Measurements from ENCODE around the gene KCNK4.

Gene KCNK4

GRCh38 chr11:64331569-64332371 lies 40.7 kb downstream of the KCNK4 start:
- no peak for DNase-seq

- DNase-seq, result no peak
Observed at GRCh38 chr11:64333556-64333955, 42.5 kb downstream of the KCNK4 start.

DNA sequence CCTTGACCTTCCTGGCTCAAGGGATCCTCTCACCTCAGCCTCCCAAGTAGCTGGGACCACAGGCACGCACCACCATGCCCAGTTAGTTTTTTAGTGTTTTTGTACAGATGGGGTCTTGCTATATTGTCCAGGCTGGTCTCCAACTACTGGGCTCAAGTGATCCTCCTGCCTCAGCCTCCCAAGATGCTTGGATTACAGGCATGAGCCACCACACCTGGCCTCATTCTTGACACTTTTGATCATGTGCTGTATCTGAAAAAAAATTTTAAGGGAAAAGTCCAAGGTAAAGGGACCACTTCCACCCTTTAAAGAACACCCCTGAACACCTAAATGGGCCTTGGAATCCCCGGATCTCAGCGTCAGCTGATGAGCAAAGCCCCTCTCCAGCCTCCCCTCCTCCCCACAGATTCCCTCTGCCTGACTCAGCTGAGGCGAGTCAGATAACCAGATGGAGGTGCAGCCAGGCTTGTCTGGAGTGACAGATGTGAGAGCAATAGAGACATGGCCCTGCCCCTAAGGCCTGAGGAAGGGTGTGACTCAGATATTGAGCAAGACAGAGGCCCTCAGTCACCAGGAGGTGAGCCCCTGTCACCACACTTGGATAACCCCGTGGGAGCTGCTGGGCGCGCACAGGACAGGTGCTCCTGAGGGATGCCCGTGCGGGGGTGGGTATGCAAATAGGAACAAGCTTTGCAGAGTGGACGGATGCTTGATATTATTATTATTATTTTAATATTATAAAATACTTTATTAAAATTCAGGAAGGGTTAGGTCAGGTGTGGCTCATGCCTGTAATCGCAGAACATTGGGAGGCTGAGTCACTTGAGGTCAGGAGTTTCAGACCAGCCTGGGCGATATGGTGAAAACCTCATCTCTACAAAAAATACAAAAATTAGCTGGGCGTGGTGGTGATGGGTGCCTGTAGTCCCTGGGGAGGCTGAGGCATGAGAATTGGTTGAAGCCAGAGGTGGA lies 43.9 kb downstream of the KCNK4 start:
- DNase-seq, result no peak

- no peak for DNase-seq
Observed at GRCh38 chr11:64337538-64338249, 46.6 kb downstream of the KCNK4 start.

GRCh38 chr11:64338716-64339115 lies 47.6 kb downstream of the KCNK4 start:
- DNase-seq, result no peak

GRCh38 chr11:64339286-64339685 lies 48.2 kb downstream of the KCNK4 start:
- no peak for DNase-seq

- DNase-seq, result no peak
Observed at GRCh38 chr11:64339754-64340408, 48.8 kb downstream of the KCNK4 start, which contains the start of gene CCDC88B. Gene CCDC88B, plus strand, starts transcription at chr11:64340204. Its CDS starts 63 bp downstream, at chr11:64340267.

GRCh38 chr11:64340671-64341335 lies 49.7 kb downstream of the KCNK4 start:
- DNase-seq, result no peak

GRCh38 chr11:64341429-64341828 lies 50.3 kb downstream of the KCNK4 start:
- DNase-seq, result no peak

- DNase-seq, result peak; percentile 72 to 76
Observed at GRCh38 chr11:64341851-64342791, 51.0 kb downstream of the KCNK4 start.

DNA sequence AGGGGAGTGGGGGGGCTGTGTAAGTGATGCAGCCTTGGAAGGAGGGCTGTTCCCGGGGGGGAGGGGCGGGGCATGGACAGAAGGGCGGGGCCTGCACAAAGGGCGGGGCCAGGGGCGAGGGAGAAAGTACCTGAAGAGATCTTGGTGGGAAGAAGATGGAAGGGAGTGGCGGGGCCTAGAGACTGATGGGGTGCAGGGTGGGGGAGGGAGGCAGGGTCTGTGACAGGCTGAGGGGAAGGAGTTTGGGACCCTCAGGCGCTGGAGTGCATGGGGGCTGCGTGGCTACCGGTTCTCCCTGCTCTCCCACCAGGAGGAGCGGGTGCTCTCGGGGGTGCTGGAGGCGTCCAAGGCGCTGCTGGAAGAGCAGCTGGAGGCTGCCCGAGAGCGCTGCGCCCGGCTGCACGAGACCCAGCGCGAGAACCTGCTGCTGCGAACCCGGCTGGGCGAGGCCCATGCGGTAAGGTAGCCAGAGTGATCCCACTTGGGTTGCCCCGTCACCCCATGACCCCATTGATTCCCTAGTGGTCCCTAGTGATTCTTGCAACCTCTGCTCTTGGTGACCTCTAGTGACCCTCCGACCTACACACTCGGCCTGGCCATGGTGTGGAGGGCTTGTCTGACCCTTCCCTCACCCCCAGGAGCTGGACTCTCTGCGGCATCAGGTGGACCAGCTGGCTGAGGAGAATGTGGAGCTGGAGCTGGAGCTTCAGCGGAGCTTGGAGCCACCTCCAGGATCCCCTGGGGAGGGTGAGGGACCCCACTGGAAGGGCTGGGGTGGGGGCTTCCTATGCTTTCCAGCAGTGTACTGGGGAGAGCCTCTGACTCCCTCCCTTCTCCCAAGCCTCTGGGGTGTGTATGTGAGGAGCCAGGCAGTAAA lies 52.0 kb downstream of the KCNK4 start:
- DNase-seq, result no peak

GRCh38 chr11:64343767-64344559 lies 52.9 kb downstream of the KCNK4 start:
- no peak for DNase-seq

- no peak for DNase-seq
Observed at GRCh38 chr11:64344787-64345186, 53.7 kb downstream of the KCNK4 start.

GRCh38 chr11:64347193-64347867 lies 56.2 kb downstream of the KCNK4 start:
- no peak for DNase-seq

DNA sequence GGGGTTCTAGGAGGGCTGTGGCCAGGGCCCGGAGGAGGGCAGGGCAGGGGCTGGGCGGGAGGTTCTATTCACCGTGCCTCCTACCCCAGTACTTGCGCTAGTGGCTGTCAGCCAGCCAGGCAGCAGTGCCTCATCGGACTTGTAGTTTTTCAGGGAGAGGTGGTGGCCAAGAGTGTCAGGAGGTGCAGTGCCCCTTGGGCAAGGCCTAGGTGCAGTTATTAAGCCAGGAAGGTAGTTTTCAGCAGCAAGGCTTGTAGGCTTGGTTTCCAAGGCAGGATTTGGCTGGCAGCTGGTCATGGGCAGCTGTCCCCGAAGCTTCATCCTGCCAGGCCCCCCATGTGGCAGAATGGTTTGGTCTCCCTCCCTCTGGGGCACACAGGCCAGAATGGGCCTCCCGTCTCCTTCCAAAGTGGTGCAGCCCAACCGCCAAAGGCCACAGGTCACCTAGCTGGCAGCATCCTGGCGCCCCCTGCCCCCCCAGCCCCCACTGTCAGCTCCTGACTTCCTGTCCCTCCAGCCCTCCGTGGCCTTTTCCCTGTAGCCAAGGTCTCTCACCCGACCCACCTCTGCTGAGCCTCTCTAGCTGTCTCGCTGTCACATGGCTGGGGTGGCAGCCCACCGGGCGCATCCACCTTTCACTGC lies 57.4 kb downstream of the KCNK4 start:
- DNase-seq, result no peak

DNA sequence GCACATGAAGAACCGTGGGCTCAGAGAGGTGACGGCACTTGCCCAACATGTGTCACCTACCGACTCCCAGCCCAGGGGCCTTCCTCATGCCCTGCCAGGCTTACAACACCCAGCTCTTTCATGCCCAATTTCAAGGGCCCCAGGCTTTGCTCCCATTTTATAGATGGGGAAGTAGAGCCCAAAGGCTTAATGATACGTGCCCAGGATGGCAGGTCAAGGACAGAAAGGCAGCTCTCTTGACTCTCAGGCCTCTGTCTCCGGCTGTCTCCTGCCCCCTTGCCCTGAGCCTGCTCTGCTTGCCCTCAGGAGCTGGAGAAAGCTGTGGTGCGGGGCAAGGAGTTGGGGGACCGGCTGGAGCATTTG lies 57.9 kb downstream of the KCNK4 start:
- no peak for DNase-seq

- DNase-seq, result no peak
Observed at GRCh38 chr11:64349404-64349803, 58.3 kb downstream of the KCNK4 start.
